GM19395 (cell line): ENCODE results near the gene LARP1.
"Not testable (repeated sequence)": the region's sequence is repeated elsewhere in the genome, so short reads cannot be mapped to it uniquely, and the experiment has no call there.

Source experiments
- ATAC-seq: cut with Tn5 transposase; IDR thresholded peaks from one replicate; pipeline ENCODE4 v1.9.1; 2021; ENCODE audit warnings: mild to moderate bottlenecking, moderate library complexity; ENCODE audit not compliant: unreplicated experiment

LARP1 gene

DNA sequence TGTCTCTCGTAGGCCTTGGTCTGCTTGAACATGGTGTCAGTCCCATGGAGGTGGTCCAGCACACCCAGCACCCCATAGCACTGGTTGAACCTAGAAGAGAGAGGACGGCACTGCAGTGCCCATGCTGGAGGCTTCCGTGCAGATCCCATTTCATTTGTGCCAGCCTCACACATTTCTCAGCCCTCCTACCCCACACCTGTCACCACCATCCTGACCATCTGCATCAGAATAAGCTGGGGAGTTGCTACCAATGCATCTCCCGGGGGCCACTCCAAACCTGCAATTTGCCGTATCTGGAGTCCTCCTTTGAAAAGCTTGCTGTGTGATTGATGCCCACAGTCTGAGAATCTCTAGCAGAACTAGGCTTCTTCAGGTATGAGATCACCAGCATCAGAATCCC lies 65.2 kb downstream of the LARP1 start:
- ATAC-seq = no peak

DNA sequence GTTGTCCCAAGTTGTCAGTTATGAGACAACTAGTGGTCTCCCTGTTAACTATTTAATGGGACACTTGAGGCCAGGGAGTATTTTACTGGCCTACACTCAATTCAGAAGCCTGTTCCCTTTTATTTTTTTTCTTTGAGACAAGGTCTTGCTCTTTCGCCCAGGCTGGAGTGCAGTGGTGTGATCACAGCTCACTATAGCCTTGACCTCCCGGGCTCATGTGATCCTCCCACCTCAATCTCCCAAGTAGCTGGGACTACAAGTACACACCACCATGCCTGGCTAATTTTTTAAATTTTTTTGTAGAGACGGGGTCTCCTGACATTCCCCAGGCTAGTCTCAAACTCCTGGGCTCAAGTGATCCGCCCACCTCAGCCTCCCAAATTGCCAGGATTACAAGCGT lies 67.7 kb downstream of the LARP1 start:
- not testable (repeated sequence) for ATAC-seq

DNA sequence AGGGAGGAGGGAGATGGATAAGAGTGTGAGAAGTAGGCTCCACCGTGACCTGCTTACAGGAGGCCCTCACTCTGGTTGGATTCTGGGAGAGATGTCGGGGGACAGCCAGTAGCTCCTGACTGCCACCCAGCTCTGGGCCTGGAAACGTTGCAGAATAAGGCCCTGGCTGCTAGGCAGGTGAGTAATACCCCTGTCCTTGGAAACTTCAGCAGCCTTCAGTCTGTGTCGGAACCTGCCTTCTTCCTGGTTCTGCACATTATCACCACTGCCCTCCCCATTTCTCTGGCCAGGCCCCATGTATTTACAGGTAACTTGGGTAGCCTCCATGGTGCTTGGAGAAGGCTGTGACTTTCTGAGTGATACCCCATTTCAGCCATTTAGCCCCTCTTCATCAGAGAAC lies 68.4 kb downstream of the LARP1 start:
- no peak for ATAC-seq

DNA sequence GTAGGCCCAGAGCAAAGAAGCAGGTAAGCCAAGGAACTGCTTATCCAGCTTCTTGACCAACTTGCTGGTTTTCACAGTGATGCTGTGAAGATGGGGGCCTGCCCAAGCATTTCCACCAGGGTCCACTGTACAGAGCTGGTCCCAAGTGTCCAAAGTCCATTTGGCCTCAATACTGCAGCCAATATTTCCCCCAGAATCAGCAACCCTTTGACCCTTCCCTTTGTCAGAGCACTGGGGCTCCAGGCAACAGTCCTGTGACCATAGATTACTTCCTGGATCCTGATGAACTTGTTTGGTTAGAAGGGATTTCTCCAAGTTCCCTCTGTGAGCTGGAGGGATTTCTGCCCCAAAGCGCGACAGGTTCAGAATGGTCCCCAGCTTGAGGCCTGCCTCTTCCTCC lies 68.9 kb downstream of the LARP1 start:
- no peak for ATAC-seq

DNA sequence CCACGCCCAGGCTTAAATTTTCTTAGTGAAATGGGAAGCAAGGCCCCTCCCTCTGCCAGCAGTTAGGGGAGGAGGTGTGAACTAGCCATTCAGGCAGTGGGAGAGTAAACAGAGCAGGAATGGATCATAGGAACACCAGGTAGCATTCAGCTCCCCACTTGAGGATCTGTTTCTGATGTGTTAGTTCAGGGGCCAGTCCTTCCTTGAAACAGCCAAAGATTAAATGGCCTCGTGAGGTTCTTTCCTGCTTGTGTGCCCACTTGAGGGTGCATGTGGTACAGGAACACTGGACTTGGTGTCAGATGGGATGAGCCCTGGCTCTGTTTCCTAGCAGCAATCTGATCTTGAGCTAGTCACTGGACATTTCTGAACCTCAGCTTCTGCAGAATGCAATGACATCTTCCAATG lies 74.0 kb downstream of the LARP1 start:
- ATAC-seq = no peak

DNA sequence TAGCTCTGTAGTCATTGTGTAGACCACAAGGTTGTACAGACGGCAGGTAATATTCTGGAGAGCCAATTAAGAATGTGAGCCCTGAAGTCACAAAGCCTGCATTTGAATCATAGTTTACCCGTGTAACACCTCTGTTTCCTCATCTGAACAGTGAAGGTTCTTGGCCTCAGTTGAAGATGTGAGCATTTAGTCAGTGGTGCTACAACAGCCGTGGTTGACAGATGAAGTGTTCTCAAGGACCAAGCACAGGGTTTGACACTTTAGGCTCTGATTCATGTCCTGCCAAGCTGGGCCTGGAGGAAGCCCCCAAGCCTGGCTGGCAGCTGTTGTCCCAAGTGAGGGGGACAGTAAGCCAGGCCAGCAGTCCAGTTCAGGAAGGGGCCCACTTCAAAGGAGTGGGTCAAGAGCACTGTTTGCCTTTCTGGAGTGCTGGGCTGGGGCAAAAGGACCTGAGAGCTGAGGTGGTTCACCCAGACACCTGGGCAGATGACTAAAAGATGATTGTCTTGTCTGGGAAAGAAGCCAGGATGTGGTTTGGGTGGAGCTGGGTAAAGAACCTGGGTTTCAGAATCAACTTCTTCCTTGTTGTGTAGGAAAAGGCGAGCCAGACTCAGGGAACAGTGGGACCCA lies 74.5 kb downstream of the LARP1 start:
- ATAC-seq = no peak

DNA sequence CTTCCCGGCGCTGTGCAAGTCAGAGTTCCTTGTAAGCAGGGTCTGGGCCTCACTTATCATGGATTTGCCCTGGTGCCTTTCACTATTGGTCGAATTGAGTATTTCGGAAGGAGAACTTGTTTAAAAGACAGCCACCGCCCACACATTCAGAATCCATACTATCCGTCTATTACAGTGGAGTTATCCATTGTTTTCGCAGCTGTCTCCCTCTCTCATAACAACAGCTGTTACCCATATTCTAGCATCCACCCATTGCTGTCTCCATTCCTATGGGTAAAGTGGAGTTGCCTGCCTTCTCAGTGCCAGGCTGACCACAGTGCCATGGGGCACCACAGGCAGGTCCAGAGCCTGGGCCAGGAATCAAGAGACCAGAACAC lies 75.0 kb downstream of the LARP1 start:
- ATAC-seq = no peak

DNA sequence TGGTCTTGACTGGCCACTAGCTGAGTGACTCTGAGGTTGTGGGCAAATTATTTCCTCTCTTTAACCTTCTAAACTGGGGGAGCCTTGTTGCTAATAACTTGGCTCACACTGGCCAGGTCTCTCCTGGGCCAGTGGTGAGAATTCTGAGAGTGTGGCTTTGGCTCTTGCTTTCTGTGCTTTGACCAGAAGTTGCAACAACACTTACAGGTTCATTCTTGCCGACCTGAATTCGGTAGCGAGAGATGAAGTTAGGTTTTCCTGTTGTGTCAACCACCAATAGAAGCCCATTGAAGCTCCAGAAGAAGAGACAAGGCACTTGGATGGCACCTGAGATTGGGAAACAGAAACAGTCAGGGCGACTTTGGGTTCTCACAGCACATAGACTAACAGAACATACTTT lies 75.4 kb downstream of the LARP1 start:
- ATAC-seq = no peak

DNA sequence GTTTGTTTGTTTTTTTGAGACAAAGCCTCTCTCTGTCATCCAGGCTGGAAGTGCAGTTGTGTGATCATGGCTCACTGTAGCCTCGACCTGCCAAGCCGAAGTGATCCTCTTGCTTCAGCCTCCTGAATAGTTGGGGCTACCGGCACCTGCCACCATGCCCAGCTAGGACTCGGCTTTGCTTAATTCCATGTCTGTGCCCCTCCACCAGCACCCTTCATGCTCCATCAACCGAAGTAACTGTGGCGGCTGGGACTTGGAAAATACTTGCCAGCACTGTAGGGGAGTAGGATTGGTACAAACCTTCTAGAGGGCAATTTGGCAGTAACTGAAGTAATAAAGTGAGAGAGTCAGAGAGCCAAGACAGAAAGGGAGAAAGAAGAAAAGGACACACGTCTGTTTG lies 76.3 kb downstream of the LARP1 start:
- no peak for ATAC-seq

DNA sequence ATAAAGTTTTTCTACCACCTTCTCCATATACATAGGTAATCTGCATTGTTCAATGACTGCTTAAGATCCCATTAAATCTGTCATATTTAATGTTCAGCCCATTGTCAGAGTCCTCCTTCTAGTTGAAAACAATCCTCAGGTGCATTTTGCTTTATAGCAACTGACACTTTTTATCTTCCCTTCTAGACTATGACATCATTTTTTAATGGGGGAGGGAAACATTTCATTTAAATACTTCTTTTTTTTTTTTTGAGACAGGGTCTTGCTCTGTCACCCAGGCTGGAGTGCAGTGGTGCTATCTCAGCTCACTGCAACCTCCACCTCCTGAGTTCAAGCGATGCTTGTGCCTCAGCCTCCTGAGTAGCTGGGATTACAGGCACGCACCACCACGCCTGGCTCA lies 77.6 kb downstream of the LARP1 start:
- ATAC-seq = not testable (repeated sequence)

DNA sequence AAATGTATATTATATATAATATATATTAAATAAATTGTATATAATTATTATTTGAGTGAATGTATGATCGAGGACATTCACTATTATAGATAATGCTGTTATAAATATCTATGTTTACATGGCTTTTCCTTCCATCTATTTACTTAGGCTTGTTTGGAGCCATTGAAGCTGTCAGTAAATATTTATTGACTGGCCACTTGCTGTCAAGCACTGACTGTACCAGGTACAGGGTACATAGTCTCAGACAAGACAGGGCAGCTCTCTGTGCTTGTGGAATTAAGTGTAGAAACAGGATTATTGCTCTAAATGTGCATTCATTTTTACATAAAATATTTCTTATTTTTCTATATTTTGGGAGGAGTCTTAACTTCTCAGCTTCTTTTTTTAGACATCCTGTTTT lies 78.9 kb downstream of the LARP1 start:
- no peak for ATAC-seq

DNA sequence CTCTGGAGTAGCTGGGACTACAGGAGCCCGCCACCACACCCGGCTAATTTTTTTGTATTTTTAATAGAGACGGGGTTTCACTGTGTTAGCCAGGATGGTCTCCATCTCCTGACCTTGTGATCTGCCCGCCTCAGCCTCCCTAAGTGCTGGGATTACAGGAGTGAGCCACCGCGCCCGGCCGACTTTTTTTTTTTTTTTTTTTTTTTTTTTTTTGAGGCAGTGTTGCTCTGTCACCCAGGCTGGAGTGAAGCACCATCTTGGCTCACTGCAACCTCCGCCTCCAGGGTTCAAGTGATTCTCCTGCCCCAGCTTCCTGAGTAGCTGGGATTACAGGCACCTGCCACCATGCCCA lies 80.5 kb downstream of the LARP1 start:
- ATAC-seq = not testable (repeated sequence)

DNA sequence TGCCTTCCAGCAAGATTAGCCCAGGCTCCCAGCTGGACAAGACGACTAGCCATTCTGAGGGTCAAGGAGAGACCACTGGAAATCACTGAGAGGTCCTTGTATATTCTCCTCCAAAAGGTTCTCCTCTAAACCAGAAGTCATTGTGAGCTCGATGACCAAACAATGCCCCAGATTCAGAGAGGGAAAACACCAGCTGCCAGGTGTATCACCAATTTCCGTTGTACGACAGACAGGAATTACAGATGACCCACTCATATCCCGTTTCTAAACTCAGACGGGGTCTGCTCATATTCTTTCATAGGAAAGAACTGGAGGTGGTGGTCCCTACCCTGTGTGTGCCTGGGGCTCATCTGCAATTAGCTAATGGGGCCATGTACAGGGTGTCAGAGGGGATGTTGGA lies 81.0 kb downstream of the LARP1 start:
- no peak for ATAC-seq

DNA sequence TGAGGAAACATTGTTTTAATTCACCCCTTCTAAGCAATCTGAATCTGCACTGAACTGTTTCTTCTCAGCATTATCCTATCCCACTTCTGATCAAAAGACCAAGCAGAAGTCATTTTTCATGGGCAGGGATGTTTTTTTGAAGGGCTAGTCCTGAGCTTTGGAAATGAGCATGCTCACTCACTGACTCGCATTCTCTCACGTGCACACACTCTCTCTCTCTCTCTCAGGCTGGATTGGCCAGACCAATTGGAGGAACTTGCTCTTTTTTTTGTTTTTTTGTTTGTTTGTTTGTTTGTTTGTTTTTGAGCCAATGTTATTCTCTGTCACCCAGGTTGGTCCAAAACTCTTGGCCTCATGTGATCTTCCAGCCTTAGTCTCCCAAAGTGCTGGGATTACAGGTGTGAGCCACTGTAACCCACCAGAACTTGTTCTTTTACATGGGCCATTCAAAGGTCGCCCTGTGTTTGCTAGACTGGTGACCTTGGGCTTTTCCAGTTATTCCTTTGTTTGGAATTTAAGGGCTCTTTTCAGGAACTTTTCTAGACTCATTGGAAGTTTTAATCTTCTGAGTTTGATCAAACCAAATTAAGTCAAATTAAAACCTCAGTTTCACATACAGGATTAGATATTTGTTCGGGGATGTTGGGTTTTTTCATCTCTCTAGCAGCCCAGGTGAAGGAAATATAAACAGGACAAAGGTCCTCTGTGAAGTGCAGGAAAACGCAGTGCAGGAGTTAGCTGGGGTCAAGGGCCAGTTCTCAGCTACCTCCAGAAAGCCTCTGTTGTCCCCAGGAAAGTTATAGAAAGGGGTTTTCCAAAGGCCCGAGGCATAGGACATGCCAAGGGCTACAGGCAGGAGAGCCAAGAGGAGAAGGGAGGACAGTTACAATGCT lies 82.1 kb downstream of the LARP1 start:
- no peak for ATAC-seq

DNA sequence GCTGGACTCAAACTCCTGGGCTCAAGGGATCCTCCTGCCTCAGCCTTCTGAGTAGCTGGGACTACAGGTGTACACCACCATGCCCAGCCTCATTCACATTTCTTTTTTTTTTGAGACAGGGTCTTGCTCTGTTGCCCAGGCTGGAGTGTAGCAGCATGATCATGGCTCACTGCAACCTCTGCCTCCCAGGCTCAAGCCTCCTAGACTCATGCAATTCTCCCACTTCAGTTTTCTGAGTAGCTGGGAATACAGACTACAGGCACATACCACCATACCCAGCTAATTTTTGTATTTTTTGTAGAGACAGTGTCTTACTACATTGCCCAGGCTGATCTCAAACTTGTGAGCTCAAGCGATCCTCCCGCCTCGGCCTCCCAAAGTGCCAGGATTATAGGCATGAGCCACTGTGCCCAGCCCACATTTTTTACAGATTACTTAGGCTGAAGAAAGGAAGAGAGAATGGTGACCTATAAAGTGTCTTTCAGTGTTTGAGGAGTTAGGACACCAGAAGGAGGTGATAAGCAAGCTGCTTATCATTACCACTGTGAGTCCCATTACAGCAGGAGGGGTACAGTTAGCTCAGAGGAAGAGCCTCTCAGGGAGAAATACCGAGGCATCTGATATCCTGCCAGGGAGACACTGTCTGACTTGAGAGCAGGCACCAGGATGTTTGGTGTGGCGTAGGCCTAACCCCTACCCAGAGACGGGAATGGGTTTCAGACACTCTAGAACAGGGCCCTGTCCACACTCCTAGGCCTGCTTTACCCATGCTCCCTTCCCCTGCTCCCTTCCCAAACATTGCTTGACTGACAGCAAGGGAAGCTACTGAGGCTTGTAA lies 85.5 kb downstream of the LARP1 start:
- no peak for ATAC-seq

DNA sequence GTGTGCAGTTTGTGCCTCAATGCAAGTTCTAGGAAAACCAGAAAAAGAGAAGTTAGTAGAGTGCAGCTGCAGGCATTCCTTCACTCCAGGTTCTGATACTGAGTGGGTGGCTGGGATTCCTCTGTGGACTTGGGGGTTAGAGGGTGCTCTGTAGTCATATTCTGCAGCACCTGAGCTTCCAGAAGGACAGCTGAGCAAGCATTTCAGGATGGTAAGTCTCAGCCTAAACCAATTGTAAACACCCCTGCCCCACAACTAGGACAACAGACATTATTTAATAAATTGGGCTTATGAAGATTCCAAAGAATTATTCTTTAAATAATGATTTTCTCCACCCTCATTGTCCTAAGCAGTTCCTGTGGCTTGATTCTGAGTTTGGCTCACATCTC lies 86.1 kb downstream of the LARP1 start:
- ATAC-seq = no peak

DNA sequence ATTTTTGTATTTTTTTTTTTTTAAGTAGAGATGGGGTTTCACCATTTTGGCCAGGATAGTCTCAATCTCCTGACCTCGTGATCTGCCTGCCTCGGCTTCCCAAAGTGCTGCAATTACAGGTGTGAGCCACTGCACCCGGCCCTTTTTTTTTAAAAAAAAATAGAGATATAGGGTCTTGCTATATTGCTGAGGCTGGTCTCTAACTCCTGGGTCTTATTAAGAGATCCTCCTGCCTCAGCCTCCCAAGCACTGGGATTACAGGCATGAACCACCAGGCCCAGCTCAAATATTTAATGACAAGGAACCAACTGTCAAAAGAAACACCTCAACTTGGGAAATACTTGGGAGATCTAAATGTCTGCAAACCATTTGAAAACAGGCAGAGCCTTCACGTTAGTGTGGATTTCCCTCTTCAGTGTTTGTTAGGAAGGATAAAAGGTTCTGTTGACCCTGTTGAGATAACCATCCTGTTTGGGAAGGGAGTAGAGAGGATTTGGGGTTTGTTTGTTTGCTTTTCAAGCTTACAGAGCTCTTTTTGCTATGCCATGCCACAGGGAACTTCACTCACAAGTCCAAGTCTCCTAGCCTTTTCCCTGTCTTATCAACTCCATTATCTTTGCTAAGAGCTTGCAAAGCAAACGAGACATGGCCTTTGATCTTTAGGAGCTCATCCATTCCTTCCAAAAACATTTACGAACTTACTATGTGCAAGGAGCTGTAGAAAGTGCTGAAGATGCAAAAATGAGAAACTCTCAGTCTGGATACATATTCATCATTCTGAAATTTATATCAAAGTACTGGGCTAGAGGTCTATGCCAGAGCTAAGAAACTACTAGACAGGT lies 87.7 kb downstream of the LARP1 start:
- ATAC-seq = no peak

DNA sequence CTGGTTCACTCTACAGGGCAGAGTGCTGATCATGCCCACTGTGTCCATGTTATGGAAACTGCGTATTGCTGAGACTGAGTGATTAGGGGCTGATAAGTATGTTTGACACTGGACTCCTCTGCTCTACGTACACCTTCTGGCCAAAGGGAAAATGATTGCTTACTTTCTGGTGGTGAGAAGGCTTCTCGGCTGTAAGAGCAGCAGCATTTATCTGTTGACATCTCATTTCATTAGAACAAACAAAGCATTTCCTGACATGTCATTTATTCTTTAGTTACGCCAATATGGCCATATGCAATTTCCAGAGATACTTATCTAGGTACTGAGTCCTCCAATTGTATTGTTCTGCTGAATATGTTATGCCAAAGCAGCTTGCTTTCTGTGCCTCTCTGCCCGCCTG lies 89.6 kb downstream of the LARP1 start:
- ATAC-seq = no peak

DNA sequence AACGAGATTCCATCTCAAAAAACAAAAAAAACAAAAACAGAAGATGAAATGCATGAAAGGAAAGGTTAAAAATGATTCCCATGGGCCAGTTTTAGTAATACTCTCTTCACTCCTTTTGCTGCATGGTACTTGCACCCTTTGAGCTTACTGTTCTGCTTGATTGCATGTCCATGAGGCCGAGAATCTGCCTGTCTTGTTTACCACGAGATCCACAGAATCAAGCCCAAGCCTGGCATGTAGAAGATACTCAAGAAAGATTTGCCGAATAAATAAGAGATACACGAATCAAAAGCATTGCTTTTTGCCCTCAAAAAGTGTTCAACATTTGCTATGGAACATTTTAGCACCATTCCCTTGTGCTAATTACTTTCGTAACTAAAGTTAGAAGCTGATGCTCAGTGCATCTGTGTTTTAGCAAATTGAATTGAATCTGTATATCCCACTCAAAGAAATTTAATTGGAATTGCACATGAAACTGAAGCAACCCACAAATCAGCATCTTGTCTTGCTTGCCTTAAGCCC lies 94.1 kb downstream of the LARP1 start:
- no peak for ATAC-seq

DNA sequence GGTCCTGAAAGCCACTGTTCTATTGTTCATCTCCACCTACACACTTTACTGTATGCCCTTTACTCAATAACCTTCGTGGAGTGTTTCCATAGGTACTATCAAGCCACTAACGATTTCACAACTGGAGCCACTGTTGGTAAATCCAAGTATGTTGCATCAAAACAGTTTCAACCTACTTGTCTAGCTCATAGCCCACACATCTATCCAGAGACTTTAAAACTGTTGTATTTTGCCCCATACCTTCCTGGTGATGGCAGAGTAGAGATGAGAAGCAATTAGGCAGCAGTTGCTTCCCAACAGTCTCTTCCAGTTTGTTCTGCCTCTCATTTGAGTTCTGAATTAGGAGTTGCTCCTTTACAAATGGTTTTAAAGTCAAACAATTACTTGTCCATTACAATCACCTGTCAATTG lies 94.6 kb downstream of the LARP1 start:
- ATAC-seq = no peak
